ENCODE measurements around the gene RFTN2.
"Not testable (repeated sequence)": the region's sequence is repeated elsewhere in the genome, so short reads cannot be mapped to it uniquely, and the experiment has no call there.

The RFTN2 gene

GRCh38 chr2:197601726-197602125, 73.7 kb downstream of the RFTN2 start:
- no peak for DNase-seq

GRCh38 chr2:197600306-197600705, 75.1 kb downstream of the RFTN2 start:
- no peak for DNase-seq

DNA sequence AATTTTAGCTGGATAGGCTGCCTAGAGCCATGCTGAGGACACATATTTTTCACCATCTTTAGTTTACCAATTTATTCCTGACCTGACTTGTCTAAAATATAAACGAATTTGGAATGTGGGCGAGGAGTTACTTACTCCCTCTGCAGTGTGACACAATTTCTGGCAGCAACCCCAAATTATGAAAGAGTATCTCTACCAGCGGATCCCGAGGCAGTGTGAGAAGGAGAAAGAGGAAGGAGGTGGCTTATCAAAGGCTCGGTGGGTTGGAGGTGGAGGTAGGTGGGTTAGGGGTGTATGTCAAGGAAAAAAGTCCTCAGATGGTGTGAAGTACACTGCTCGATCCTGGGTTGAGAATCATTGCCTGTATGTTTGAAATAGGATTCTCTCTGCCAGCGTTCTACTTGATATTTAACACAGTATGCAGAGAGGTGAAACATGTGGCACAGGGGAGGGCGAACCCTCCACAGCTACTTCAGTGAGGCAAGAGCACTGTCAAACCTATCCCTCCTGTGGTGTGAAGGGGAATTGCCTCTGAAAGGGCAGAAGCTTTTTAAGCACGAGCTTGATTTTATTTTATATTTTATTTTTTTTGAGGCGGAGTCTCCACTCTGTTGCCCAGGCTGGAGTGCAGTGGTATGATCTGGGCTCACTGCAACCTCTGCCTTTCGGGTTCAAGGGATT, 76.0 kb downstream of the RFTN2 start:
- peak; percentile 27 for DNase-seq

DNA sequence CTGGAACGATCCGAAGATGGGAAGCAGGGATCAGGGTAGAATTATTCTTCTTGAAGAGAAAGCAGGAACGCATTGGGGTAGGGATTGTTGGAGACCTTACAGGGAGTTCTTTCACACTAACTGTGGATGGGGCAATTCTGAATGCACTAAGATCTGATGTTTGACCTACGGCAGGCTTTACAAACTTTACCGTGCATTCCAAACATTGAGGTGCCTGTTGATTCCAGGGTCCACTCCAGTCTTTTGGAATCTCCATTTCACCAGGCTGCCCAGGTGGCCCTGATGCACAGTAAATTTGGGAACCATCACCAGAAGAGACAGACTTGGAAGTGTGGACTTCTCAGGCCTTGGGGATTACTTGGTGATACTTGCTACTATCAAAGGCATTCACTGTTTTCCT, 76.9 kb downstream of the RFTN2 start:
- no peak for DNase-seq

DNA sequence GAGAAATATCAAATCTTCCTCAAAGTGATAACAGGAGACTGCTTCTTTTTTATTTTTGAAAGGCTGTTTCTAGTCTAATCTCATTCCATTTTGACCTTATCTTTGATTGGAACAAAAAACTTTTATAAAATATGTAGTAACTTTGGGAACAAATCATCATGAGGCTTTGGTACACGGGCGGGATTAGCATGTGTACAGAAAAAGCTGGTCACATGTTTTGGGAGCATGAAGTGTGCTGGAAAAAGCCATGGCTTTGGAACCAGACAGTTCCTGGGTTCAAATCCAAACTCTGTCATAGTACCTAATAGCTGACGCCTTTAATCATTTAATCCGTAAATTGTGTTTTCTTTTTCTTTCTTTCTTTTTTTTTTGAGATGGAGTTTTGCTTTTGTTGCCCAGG, 78.2 kb downstream of the RFTN2 start:
- no peak for DNase-seq

GRCh38 chr2:197596766-197597165, 78.6 kb downstream of the RFTN2 start:
- no peak for DNase-seq

GRCh38 chr2:197591339-197592072, 83.9 kb downstream of the RFTN2 start:
- DNase-seq, result no peak

DNA sequence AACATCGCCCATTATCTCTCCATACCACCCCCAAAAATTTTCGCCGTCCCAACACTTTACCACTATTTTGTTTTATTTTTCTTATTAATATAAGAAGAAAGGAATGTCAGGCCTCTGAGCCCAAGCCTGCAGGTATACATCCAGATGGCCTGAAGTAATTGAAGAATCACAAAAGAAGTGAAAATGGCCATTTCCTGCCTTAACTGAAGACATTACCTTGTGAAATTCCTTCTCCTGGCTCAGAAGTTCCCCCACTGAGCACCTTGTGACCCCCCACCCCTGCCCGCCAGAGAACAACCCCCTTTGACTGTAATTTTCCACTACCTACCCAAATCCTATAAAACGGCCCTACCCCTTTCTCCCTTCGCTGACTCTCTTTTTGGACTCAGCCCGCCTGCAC, 88.1 kb downstream of the RFTN2 start:
- DNase-seq, result not testable (repeated sequence)

DNA sequence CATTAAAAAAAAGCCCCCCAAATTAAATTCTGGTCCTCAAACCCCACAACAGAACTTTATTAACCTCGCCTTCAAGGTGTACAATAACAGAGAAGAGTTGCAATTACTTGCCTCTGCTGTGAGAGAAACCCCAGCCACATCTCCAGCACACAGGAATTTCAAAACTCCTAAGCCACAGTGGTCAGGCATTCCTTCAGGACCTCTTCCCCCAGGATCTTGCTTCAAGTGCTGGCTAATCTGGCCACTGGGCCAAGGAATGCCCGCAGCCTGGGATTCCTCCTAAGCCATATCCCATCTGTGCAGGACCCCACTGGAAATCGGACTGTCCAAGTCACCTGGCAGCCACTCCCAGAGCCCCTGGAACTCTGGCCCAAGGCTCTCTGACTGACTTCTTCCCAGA, 95.2 kb downstream of the RFTN2 start:
- not testable (repeated sequence) for DNase-seq

DNA sequence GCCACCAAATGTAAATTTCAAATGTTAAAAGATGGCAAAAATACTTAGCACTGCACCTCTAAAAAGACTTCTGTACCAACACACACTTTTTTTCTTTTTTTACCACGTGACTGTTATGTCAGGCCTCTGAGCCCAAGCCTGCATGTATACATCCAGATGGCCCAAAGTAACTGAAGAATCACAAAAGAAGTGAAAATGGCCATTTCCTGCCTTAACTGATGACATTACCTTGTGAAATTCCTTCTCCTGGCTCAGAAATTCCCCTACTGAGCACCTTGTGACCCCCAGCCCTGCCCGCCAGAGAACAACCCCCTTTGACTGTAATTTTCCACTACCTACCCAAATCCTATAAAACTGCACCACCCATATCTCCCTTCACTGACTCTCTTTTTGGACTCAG, 97.1 kb downstream of the RFTN2 start:
- DNase-seq, result not testable (repeated sequence)

DNA sequence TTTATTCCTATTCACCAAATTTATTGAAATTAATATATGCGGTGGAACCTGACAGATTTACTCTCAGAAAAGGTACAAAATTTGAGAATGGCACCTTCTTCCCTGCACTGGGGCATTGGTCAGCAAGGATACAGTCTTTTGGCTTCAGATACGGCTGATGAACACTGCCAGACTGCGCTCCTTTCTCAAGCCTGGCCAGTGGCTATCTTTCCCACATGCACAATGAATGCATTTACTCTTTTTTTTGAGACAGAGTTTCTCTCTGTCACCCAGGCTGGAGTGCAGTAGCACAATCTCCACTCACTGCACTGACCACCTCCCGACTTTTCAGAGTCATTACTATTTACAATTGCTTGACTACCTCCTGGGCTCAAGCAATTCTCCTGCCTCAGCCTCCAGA, 97.9 kb downstream of the RFTN2 start:
- no peak for DNase-seq

DNA sequence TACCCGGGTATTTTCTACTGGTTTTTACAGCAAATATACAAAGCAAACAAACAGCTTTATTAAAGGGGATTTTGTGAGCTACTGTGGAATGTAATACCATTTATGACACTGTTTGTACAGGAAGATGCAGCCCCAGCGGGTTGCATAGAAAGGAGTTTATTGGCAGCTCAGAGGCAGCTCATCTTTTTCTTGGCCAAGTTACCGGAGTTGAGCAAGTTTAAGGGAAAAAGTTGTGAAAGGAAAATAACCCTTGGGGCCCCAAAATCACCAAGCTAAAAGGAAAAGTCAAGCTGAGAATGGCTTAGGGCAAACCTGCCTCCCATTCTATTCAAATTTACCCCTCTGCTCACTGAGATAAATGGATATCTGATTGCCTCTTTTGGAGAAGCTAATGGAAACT, 98.8 kb downstream of the RFTN2 start:
- no peak for DNase-seq

DNA sequence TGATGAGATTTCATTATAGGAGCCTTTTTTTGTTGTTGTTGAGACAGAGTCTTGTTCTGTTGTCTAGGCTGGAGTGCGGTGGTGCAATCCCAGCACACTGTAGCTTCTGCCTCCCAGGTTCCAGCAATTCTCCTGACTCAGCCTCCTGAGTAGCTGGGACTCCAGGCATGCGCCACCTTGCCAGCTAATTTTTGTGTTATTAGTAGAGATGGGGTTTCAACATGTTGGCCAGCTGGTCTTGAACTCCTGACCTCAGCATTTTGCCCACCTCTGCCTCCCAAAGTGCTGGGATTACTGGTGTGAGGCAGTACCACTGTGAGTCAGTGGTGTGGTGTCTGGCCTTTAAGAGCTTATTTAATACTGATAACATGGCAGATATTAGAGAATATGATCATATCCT, 99.4 kb downstream of the RFTN2 start:
- no peak for DNase-seq

- no peak for DNase-seq
These were observed 101.8 kb downstream of the RFTN2 start for GRCh38 chr2:197573608-197574007.

- DNase-seq, result no peak
These were observed 103.6 kb downstream of the RFTN2 start for GRCh38 chr2:197571627-197572271.

DNA sequence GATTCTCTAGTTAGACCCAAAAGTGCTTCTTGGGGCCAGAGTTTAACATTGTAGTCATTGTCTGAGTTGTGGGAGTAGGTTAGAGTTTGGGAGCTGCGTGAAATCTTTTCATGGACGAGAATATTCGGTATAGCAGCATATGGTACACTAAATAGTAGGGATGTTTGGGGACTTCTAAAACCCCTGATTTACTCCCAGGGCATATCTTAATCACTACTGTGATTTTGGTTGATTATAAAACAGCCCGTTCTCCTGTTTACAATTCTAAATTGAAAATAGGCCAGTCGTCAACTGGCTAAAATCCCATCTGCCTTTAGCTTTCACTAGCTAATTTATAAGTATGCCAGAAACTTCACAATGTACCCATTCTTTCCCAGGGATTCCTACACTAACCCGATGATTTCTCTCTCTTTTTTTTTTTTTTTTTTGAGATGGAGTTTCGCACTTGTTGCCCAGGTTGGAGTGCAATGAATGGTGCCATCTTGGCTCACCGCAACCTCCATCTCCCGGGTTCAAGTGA, 115.2 kb downstream of the RFTN2 start:
- no peak for DNase-seq

DNA sequence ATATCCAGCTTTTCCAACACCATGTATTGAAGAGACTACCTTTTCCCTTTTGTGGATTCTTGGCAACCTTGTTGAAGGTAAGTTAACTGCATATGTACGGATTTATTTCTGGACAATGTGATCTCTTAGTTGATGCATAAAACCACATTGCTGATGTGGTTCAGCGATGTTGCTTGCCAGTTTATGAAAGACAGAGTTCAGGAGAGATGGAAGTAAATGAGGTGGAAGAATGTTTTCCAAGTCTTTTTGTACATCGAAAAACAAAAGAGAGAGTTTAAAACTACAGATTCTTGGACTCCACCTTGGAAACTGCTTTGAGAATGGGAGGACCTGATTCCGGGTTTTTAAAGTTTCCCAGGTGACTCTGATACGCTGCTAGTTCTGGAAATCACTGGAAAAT, 115.7 kb downstream of the RFTN2 start:
- DNase-seq, result no peak

GRCh38 chr2:197558393-197558792, 117.0 kb downstream of the RFTN2 start:
- no peak for DNase-seq

DNA sequence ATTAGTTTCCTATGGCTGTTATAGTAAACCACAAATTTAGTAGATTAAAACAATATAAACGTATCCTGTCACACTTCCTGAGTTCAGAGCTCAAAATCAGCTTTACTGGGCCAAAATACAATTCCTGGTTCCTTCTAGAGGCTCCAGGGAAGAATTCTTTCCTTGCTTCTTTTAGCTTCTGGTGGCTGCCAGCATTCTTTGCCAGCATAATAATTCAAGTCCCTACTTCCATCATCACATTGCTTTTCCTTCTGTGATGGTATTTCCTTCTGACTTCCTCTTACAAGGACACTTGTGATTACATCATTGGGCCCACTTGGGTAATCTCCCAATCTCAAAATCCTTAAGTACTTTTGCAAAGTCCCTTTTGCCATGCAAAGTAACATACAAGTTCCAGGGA, 118.9 kb downstream of the RFTN2 start:
- DNase-seq, result no peak

DNA sequence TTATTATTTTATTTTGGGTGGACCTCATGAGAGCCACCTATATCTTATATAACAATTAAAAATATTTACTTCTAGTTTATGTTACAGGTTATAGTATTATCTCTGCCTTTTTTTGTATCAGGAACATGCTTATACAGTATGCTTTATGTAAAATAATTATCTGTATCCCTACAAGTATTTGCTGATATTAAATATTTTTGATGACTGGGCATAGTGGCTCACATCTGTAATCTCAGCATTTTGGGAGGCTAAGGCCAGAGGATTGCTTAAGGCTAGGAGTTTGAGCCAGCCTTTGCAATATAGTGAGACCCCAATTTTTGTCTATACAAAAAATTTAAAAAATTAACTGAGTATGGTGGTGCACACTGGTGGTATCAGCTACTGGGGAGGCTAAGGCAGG, 119.9 kb downstream of the RFTN2 start:
- DNase-seq, result no peak

DNA sequence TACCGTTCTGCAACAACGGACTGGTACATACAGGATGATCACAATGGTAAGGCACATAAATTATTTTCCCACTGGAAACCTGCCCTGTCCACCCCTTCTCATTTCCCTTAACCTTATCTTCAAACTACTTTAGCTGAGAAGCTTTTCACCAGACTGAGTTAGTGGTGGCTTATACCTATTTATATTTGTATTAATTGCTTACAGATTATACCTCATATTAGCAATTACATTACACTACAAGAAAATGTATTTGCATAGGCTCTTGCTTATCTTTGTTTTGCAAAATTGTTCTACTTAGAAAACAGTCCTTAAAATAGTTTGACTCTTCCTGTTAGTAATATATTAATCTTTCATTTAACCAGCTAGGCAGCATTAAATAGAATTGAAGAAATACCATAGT, 124.1 kb downstream of the RFTN2 start:
- DNase-seq, result not testable (repeated sequence)

GRCh38 chr2:197548582-197548981, 126.8 kb downstream of the RFTN2 start:
- no peak for DNase-seq

- no peak for DNase-seq
These were observed 128.1 kb downstream of the RFTN2 start for GRCh38 chr2:197547163-197547900.

All from RPMI8226 (cell line).